Measurements from ENCODE around the gene THAP11.
"Not testable (repeated sequence)": the region's sequence is repeated elsewhere in the genome, so short reads cannot be mapped to it uniquely, and the experiment has no call there.

Gene THAP11

GRCh38 chr16:67834242-67834614, 7.9 kb upstream of the THAP11 start:
- TF ChIP-seq CTCF (IDR thresholded peaks at IDR 0.05; ENCODE audit: extremely low read depth, missing control alignments): no peak
- no peak for DNase-seq (ENCODE audit: low spot score)

DNA sequence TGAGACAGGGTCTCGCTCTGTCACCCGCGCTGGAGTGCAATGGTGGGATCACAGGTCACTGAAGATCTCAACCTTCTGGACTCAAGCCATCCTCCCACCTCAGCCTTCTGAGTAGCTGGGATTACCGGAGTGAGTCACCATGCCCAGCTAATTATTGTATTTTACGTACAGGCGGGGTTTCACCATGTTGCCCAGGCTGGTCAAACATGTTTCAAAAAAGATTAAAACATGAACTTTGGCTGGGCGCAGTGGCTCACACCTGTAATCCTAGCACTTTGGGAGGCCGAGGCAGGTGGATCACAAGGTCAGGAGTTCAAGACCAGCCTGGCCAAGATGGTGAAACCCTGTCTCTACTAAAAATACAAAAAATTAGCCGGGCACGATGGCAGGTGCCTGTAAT, 4.9 kb upstream of the THAP11 start:
- not testable (repeated sequence) for DNase-seq (ENCODE audit: low spot score)

GRCh38 chr16:67837811-67838210, 4.3 kb upstream of the THAP11 start:
- DNase-seq (ENCODE audit: low spot score): no peak
- no peak for TF ChIP-seq CTCF (IDR thresholded peaks at IDR 0.05; ENCODE audit: extremely low read depth, missing control alignments)

- TF ChIP-seq CTCF (IDR thresholded peaks at IDR 0.05; ENCODE audit: extremely low read depth, missing control alignments): no peak
- DNase-seq (ENCODE audit: low spot score): no peak
These were observed 813 bp upstream of the THAP11 start for GRCh38 chr16:67841198-67841815.

DNA sequence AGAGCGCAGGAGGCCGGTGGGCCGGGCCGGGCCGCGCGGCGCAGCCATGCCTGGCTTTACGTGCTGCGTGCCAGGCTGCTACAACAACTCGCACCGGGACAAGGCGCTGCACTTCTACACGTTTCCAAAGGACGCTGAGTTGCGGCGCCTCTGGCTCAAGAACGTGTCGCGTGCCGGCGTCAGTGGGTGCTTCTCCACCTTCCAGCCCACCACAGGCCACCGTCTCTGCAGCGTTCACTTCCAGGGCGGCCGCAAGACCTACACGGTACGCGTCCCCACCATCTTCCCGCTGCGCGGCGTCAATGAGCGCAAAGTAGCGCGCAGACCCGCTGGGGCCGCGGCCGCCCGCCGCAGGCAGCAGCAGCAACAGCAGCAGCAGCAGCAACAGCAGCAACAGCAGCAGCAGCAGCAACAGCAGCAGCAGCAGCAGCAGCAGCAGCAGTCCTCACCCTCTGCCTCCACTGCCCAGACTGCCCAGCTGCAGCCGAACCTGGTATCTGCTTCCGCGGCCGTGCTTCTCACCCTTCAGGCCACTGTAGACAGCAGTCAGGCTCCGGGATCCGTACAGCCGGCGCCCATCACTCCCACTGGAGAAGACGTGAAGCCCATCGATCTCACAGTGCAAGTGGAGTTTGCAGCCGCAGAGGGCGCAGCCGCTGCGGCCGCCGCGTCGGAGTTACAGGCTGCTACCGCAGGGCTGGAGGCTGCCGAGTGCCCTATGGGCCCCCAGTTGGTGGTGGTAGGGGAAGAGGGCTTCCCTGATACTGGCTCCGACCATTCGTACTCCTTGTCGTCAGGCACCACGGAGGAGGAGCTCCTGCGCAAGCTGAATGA, 606 bp downstream of the THAP11 start:
- peak; percentile 74 for DNase-seq (ENCODE audit: low spot score)
- TF ChIP-seq CTCF (IDR thresholded peaks at IDR 0.05; ENCODE audit: extremely low read depth, missing control alignments): peak; percentile 45

- no peak for TF ChIP-seq CTCF (IDR thresholded peaks at IDR 0.05; ENCODE audit: extremely low read depth, missing control alignments)
- DNase-seq (ENCODE audit: low spot score): no peak
These were observed 1.2 kb downstream of the THAP11 start for GRCh38 chr16:67843343-67843765.

DNA sequence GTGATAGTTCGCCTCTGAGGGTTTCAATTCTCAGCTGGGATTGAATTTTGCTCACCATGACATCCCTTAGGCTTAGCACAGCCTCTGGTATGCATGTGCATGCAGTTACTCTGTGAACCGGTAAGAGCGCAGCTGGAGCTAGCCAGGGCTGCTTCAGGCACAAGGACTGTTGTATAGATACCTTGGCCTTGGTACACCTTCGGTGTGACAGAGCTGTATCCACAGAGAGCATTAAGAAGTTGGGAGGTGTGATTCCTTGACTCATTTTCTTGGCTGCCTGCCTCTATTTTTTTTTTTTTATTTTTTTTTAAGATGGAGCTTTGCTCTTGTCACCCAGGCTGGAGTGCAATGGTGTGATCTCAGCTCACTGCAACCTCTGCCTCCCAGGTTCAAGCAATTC, 2.4 kb downstream of the THAP11 start:
- TF ChIP-seq CTCF (IDR thresholded peaks at IDR 0.05; ENCODE audit: extremely low read depth, missing control alignments): no peak
- no peak for DNase-seq (ENCODE audit: low spot score)
